ENCODE measurements around the gene SLIT3. TPM values are rescaled to one million over a fixed set of nuclear protein-coding genes. Genes with fewer than 3 reads are reported as not detected.
A peak's percentile ranks its signal among the peaks of the same experiment; 100 is the strongest.

Gene SLIT3
- total RNA-seq, 1 donor from 2014 or later: 3.3 TPM

DNA sequence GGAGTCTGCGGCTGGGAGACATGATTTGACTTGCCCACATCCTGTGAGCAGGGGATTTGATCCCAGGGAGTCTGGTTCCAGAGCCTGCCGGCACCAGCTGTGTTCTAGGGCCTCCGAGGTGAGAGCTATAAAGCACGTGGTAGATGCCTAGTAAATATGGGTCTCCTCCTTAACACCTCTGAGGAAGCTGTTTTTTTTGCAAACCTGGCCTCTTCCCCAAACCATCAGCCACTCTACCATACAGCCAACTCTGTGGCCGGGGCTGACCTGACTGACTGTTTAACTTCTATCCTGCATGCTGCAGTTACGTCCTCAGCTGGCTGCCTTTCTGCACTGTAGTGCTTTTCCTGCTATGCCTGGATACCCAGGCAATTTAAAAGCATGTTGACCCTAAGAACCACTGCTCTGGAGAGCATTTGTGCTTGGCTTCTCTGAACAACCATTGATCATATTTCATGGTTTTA is 220.5 kb downstream of the SLIT3 start:
- DNase-seq (ENCODE audit: low read depth): no peak

DNA sequence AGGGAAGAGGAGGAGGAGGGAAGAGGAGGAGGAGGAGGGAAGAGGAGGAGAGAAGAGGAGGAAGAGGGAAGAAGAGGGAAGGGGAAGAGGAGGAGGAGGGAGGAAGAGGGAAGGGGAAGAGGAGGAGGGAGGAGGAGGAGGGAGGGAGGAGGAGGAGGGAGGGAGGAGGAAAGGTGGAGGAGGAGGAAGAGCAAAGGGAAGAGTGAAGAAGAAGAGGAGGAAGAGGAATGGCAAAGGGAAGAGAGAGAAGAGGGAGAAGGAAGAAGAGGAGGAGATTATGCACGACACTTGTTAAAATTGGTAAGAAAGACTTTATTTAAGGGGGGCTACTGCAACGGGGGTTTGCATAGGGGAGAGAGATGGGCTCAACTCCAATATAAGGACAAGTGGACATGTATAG is 221.2 kb downstream of the SLIT3 start:
- no peak for DNase-seq (ENCODE audit: low read depth)

DNA sequence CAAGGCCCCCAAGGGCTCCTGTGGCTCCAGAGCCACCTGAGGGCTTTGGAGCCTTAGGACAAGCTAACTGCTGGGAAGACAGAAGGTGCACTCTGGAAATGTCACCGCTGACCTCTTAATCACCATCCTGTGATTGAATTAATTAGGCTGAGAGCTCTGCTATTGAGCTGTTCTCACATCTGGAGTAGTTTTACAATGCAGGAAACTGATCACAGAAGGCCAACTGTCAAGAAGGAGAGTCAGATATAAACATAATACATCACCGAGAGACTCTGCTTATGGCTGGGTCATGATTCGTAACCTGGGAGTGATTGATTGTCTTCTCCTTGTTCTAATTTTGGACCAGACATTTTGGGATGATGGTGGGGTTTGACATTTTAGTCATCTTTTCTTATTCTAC is 226.1 kb downstream of the SLIT3 start:
- DNase-seq (ENCODE audit: low read depth): no peak

DNA sequence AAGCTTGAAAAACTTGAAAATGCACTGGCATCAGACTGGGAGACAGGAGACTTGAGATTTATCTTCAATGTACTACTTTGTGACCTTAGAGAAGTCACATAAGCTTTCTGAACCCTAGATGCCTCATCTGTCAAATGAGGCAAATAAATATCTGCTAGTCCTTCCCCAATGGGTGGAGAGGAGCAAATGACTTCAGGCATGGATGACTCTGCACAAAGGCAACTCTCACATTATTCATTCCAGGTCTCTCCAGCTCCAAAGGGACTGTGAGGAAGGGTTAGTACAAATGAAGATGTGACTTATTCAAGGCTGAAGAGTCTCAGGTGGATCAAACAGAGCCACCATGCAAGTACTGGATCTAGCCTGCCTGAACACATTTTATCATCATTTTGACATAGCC is 228.7 kb downstream of the SLIT3 start:
- DNase-seq (ENCODE audit: low read depth): peak; percentile 4

DNA sequence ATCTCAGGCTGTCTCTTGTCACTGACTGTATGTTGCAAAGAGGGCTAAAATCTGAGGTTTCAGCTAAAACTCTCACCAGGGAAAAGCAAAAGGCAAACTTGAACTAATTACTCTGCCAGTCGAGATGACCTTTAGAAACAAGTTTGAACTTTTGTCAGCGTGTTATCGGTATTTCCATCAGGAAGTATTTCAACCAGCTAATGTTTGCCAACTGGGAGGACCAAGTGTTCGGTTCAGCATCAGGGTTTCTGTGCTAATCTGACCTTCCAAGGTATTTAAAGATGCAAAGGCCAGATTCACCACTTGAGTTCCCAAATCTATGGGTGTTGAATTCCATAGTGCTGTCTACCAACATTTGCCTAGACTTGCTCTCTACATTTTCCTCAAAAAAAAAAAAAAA is 230.5 kb downstream of the SLIT3 start:
- DNase-seq (ENCODE audit: low read depth): no peak

DNA sequence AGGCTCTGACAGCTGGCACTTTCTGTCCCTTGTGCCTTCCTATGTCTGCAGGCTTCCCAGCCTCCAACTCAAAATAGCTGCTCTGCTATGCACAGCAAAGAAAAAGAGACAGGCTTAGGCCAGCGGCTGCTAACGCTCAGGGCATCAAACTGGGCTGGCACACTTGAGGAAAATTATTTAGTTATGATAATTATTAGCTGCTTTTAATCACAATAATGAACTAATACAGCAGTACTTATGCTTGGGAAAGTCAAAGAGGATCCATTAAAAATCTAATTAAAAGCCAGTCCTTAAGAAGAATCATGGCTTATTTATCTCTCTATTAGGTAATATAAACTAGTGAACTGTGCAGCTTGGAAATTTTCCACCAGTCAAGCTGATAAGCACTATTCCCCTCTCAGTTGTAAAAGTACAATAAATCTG is 233.2 kb downstream of the SLIT3 start:
- no peak for DNase-seq (ENCODE audit: low read depth)

DNA sequence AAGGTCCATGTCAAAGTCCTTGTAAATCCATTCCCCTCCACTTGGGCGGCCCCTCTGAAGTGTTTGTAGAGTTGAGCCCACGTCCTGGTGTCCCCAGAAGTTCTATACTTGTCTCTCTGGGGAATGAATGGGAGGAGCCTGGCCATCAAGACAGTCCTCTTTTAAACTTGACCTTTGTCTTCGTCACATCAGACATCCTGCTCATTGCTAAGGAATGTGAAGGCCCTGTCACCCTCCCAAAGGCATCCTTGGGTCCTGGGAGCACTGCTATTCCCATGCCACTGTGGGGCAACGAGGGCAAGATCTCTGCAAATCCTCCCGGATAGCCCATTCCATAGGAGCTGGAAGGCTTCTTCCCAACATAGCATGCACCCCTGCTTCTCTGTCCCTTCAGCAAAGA is 235.5 kb downstream of the SLIT3 start:
- no peak for DNase-seq (ENCODE audit: low read depth)

DNA sequence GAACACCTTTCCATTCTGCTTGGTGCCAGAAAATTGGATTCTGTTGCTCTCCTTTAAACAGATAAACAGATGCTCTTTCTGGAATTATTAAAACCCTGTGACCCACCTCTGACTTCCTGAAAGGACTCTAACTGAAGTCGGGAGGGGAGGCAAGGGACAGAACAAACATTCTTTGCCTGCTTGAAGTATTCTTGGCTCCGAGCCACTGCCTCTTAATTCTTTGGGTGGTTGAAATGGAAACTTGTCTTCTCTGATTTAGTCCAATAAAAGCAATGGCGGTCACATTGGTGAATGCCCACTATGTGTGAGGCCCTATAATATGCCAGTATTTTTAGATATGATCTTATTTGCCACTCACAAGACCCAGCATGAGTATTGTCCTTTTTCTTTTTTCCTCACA is 236.8 kb downstream of the SLIT3 start:
- peak; percentile 26 for DNase-seq (ENCODE audit: low read depth)

DNA sequence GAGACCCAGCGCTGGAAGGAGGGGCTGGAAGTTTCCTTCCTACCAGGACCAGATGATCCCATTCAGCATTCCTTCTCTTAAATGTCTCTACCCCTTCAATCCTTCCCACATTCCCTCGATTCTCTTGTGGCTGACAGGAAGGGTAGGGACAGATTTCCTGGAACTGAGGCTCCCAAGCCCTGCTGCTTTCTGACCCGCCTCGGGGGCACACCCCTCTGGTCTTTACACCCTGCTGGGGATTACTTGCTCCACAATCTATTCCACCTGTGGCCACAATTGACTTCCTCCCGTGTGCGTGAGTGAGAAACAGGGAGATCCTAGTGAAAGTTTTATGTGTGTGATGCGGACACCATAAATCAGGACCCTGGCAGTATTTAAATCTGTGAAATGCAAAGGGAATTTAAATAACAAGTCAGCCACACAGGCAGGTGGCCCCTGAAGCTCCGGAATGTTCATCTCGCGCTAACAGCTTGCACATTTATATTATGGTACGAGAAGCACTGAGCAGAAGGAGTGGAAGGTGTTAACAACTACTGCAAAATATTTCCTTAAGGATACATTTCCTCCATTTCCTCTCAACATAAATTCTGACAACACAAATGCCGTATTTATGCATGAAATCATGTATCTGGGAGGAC is 237.5 kb downstream of the SLIT3 start:
- DNase-seq (ENCODE audit: low read depth): no peak

DNA sequence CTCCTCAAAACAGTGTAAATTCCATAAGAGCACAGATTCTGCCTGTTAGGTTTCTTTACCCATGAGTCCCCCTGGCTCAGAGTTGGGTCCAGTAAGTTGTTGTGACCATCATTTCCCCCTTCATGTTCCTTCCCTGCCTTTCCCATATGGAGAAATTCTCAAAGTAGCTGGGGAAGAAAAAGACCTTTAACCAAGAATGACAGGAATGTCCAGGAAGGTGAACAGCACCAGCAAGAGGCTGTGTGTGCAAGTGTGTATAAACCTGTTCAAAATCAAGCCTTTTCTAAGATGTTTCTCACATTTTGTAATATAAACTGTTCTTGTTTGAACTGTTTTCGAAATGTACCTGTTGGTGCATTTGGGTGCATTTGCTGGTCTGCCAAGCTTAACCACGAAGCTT is 238.2 kb downstream of the SLIT3 start:
- peak; percentile 7 for DNase-seq (ENCODE audit: low read depth)

DNA sequence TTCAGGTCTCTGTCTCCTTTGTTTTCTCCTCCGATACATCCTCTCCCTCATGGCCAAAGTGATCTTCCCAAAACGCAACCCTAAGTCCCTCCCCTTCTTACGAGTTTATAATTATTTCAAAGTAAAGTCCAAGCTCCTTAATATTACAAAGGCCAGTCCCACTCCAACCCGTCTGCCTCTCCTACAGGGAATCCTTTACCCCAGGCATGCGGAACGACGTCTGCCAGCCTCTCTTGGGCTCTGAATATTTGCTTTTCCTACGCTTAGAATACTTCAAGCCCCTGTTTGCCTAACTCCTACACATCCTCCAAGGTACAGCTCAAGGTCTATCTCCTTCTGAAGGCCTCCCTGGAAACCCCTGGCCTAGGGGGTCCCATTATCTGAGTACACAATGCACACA is 246.4 kb downstream of the SLIT3 start:
- DNase-seq (ENCODE audit: low read depth): no peak

DNA sequence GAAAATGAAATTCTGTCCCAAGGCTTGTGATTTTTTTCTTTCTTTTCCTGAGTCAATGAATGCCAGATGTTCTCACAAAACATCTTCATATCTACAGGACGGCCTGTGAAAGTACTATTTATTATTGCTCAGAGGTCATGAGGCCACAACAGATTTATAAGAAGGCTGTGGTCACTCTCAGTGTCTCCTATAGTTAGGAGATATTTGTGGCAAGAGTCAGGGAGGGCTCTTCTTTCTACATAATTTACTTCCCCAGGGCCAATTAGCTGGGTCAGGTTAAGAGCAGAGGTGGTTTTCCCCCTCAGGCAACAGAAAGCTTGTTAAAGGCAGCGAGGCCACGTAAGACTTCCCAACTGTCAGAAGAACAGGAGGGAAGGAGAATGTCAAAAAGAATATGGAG is 248.7 kb downstream of the SLIT3 start:
- DNase-seq (ENCODE audit: low read depth): no peak

DNA sequence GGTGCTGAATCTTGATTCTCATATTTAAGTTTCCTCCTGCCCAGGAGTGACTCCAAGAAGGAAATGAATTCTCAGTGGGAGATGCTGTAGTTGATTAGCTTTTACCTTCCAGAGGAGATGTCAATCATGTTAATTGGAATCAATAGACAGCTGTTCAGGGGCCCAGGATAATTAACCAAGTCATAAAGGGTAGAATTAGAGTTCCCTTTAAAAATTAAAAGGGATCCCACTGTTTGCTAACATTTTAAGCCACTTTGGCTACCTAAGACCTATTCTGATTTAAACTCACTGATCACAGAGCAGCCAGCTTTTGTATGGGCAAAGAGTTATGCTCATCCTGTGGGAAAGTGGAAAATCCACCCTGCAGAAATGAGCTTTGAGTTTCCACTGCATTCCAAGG is 249.6 kb downstream of the SLIT3 start:
- DNase-seq (ENCODE audit: low read depth): no peak

DNA sequence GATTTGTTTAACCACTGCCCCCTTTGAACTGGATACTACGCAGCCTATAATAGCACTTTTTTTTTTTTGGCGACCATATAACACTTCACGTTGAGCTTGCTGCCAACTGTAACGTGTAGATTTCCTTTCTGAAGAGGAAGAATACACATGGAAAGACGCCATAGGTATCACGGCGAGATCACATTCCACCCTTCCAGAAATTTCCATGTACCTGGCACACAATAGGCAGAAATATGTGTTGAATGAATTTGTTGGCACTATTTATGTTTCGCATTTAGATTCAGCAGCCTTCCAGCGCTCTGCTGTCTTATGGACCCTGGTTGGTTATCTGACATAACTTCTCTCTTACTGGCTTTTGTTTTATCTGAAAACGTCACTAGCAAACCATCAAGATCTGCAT is 250.3 kb downstream of the SLIT3 start:
- no peak for DNase-seq (ENCODE audit: low read depth)

DNA sequence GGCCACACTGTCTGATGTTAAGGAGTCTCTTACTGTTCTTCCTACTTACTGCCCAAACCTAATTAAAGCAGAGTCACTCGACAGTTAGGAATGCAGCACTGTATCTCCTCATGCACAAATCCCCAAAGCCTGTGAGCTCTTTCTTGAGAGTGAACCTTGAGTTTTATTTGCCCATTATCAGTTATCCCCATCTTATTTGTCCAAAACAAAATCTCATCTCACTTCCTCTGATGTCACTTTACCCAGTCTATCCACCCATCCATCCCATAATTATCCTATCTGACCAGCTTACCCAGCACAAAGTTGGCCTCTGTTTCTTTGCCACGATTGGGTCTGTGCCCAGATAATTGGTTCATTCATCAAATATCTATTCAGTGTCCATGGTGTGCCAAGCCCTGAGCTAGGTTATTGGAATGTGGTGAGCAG is 250.8 kb downstream of the SLIT3 start:
- DNase-seq (ENCODE audit: low read depth): no peak

DNA sequence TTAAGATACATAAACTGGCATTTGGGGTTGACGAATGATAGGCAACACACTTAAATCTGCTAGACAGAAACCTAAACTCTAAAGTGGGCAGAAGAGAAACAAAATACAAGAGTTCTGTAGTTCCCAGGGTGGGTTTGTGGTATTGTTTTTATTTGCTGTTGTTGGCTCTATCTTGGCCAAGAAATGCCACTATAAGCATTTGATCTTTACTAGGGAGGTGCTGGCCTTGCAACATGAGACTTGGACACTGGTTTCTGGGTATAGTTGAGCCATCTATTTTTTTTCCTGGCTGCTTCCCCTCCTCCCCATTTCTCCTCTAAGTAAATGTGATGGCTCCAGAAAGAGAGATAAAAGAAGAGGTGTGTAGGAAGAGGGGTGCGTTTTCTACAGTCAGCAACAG is 251.2 kb downstream of the SLIT3 start:
- DNase-seq (ENCODE audit: low read depth): no peak

DNA sequence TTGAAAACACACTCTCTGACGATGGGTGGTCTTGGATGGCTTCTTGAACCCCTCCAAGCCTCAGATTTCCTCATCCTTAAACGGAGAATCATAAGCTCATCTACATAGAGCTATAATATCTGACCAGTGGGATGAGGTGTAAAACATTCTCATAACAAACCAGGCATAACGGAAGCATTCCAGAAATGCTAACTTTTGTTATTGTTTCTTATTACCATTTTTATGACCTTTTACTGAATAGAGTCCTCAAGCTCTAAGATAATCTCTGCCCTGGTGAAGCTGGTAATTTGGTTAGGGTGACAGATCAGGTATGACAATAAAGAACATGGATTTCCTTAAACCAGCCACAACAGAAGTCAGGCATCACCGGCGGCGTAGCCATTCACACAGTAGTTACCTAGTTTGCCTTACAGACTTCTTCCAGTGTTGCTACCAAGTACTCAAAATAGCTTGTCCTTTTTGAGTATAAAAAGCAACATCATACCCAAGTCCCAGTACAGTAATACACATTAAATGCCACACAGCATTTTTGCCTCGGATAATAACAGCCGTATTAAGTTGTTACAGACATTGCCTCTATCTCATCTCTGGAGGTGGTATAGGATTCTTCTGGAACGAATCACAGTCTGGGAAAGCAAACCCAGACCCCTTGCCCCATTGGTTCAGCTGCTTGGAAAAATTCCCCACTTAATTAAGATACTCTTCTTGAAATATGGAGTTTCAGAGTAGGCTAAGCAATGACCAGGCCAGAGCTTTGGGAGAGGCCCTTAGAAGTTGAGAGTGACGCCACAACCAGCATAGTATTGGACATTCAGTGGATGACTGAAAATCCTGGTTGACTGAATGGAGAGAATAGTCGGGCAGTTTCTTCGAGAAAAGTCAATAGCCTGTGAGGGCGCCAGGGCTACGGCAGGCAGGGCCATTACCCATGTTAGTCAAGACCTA is 252.5 kb downstream of the SLIT3 start:
- DNase-seq (ENCODE audit: low read depth): no peak

DNA sequence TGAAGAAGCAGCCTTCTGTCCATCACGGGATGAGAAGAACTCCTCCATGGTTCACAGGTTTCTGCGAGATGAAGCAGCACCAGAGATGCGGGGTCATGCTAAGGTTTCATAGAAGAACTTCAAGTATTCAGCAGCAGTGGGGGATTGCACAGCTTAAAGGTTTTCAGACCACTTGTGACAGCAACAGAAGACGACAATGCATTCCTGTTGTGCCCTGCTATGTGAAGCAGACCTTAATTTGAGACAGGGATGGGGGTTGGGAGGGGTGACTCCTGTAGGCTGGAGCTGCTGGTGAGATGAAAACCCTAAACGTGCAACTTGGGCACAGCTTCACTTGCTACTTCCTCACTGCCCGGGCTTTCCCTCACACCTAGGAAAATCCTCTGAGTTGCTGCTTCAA is 256.0 kb downstream of the SLIT3 start:
- no peak for DNase-seq (ENCODE audit: low read depth)

DNA sequence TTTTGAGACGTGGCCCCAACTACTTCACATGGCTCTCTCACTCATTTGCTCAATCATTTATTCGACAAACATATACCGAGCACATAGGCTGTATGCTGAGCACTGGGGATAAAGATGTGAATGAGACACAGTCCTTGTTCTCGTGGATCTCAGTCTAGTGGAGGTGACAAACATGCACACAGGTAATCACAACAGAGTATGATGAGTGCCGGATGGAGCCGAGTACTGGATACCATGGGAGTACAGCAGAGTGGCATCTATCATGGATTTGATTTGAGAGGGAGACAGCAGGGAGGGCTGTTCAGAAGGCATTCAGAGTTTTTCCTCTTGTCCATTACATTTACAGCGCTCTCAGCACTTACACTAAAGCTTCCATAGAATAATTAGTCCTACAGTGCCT is 259.8 kb downstream of the SLIT3 start:
- no peak for DNase-seq (ENCODE audit: low read depth)

DNA sequence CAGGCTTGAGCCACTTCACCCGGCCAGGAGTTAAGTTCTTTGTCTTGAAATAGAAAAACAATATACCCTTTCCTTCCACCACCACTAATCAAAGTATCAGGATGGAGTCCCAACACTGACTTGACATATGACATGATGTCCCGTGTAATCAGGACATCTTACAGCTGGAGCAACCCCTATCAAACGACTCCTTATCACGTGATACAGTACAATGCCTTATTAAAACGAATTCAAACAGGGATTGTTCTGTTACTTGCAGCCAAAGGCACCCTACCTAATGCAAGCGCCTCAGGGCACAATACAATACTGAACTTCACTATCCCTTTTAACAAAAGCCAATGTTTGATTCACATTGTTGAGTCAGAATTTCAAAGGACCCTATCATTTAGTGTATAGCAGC is 261.3 kb downstream of the SLIT3 start:
- no peak for DNase-seq (ENCODE audit: low read depth)

DNA sequence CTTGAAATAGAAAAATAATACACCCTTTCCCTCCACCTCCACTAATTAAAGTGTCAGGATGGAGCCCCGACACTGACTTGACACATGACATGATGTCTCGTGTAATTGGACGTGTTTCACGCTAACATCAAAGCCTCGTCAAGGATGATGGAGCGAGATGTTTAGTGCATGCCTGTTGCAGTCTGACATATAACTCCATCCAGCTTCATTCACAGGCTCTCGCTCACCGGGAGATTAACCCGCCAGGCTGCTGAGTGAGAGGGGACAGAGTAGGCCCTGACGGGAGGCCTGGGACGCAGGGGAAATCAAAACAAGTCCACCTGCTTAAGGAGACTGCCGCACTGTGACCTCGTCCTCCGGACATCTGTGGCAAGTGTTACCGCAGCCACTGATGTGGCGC is 263.5 kb downstream of the SLIT3 start:
- DNase-seq (ENCODE audit: low read depth): no peak

DNA sequence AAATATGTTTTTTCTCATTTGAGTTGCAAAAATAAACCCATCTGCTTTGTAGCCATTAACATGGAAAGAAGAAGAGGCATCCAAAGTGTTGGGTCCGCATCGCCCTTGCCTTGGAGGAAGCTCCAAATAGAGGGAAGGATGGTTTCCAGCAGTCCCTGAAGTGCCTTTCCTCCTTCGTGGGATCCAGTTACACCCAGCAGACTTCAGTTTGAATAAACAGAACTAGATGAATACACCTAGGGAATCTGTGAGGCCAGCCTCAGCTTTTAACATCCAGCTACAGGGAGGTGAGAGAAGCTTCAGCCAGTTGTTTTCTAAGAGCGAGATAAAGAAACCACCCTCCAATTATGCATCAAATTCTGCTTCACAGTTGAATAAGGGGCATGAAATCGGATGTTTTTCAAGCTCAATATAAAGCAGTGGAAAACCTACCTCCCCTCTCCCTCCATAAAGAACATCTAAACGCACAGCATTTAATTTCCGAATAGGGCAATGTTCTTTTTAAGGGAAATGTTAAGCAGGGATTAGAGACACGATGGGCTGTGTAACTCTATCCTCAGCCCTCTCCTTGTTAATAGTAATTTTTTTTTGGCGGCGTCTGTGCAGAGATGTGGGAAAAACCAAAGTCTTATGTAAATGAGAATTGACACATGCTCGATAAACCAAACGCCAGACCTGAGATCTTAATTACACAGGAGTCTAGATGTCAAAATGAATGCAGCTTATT is 264.7 kb downstream of the SLIT3 start:
- DNase-seq (ENCODE audit: low read depth): no peak

Data from renal cortical epithelial cell (primary cell).